ENCODE results near the gene NADSYN1.

DNA sequence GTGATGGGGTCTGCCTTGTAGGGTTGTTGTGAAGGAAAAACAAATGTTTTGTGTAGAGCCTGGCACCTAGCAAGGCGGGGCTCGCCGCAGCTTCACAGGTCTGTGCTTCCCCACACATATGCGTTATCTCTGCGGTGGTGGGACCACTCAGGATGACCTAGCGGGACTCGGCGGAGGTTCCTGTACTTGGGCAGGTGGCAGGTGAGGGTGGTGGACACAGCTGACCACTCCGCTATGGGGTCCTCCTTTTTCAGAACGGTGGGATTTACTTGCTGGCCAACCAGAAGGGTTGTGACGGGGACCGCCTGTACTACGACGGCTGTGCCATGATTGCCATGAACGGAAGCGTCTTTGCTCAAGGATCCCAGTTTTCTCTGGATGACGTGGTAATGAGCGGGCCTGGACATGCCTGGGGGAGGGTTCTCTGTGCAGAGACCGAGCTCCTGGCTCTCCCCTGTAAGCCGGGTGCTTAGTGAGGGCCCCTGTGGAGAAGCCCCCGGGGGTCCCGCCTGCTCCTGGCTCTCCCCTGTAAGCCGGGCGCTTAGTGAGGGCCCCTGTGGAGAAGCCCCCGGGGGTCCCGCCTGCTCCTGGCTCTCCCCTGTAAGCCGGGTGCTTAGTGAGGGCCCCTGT, 21.3 kb downstream of the NADSYN1 start:
- TF ChIP-seq EP300 (IDR thresholded peaks at IDR 0.05): no peak
- TF ChIP-seq, protein P1, sequence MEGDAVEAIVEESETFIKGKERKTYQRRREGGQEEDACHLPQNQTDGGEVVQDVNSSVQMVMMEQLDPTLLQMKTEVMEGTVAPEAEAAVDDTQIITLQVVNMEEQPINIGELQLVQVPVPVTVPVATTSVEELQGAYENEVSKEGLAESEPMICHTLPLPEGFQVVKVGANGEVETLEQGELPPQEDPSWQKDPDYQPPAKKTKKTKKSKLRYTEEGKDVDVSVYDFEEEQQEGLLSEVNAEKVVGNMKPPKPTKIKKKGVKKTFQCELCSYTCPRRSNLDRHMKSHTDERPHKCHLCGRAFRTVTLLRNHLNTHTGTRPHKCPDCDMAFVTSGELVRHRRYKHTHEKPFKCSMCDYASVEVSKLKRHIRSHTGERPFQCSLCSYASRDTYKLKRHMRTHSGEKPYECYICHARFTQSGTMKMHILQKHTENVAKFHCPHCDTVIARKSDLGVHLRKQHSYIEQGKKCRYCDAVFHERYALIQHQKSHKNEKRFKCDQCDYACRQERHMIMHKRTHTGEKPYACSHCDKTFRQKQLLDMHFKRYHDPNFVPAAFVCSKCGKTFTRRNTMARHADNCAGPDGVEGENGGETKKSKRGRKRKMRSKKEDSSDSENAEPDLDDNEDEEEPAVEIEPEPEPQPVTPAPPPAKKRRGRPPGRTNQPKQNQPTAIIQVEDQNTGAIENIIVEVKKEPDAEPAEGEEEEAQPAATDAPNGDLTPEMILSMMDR (IDR thresholded peaks at IDR 0.05): no peak

Data from gastroesophageal sphincter (tissue), 3 donors.